Measurements from ENCODE around the gene RIMBP2. TPM values are rescaled to one million over a fixed set of nuclear protein-coding genes. Genes with fewer than 3 reads are reported as not detected.

The RIMBP2 gene
- polyA plus RNA-seq, 1 of the 3 experiments (the other 2 are of a cell fraction), result 0.90 TPM

DNA sequence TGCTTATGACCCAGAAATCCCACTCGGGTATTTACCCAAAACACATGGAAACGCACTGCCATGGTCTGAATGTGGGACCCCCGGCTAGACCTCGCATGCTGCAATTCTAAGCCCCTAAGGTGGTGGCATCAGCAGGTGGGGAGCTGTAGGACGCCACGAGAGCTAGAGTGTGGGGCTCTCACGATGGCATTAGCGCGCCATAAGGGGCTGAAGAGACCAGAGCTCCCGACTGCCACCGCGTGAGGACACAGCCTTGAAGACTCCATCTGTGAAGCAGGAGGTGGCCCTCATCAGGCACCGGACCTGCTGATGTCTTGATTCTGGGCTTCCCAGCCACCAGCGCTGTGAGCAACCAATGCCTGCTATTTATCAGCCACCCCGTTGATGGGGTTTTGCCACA is 40.3 kb downstream of the RIMBP2 start:
- CTCF ChIA-PET, result interaction anchor here (1.6 kb wide), 1 partner anchor 72 kb away, joined by 5 read pairs; no protein-coding TSS in a partner anchor
- Histone ChIP-seq H3K4me1 (ENCODE audit: control insufficient read depth in 1 of 2, insufficient read depth in 2 of 2, low read depth in 1 of 2, low read length in 1 of 2) (peaks cover 0 to 41% of the 10 kb centered on the region in 2 experiments; a peak in 2 of 4 replicates), H3K27ac (ENCODE audit: low read depth in 2 of 2, low read length in 1 of 2) (no peak overlapping the region), H3F3A (replicated peaks; ENCODE audit: insufficient read depth) (no peaks in the 10 kb centered on the region), H3K9ac (no peak overlapping the region), H3K27me3 (ENCODE audit: insufficient read depth) (no peaks in the 10 kb centered on the region), H3K79me2 (ENCODE audit: insufficient read depth) (no peaks in the 10 kb centered on the region), H2AFZ (ENCODE audit: low read depth) (no peak overlapping the region), H3K9me3 (no peaks in the 10 kb centered on the region), H3K4me2 (no peak overlapping the region), H4K20me1 (ENCODE audit: insufficient read depth) (no peaks in the 10 kb centered on the region), H3K4me3 (ENCODE audit: low read depth in 2 of 2, low read length in 1 of 2) (no peak overlapping the region), H3K9me2 (no peaks in the 10 kb centered on the region), H3K36me3 (replicated peaks in 1 of 2; ENCODE audit: control insufficient read depth in 1 of 2, insufficient read depth in 2 of 2, low read length in 1 of 2) (no peaks in the 10 kb centered on the region)
- POLR2A ChIA-PET, result no interaction called here
- no peak for DNase-seq
- 58% methylated on average over 13 of the region's 15 CpGs for WGBS (ENCODE audit: low lambda C conversion rate)
- TF ChIP-seq TAF1 (IDR thresholded peaks at IDR 0.05; ENCODE audit: borderline replicate concordance, low read depth, low read length) (no peak), GATA2 (CRISPR knock-in tag; IDR thresholded peaks at IDR 0.05) (no peak), SMC3 (IDR thresholded peaks at IDR 0.05; ENCODE audit: low read depth, low read length) (no peak), FOSL2 (IDR thresholded peaks at IDR 0.05; ENCODE audit: borderline replicate concordance, low read depth) (no peak), TEAD4 (IDR thresholded peaks at IDR 0.05; ENCODE audit: borderline replicate concordance, insufficient read depth) (no peak), MXI1 (IDR thresholded peaks at IDR 0.05; ENCODE audit: low read depth, low read length) (no peak), YY1 (IDR thresholded peaks at IDR 0.05; ENCODE audit: low read depth) (no peak), TCF12 (IDR thresholded peaks at IDR 0.05) (no peak), EP300 (IDR thresholded peaks at IDR 0.05; ENCODE audit: borderline replicate concordance in 1 of 2, low read depth in 1 of 2, low read length in 1 of 2) (no peak), EZH2phosphoT487 (IDR thresholded peaks at IDR 0.05; ENCODE audit: borderline replicate concordance, low read depth) (no peak), FOXJ3 (CRISPR knock-in tag; IDR thresholded peaks at IDR 0.05) (no peak), MEF2A (IDR thresholded peaks at IDR 0.05; ENCODE audit: borderline replicate concordance, low read depth) (no peak), POLR2AphosphoS5 (IDR thresholded peaks at IDR 0.05; ENCODE audit: low read depth, low read length) (no peak), SIN3A (IDR thresholded peaks at IDR 0.05; ENCODE audit: borderline replicate concordance, low read depth, low read length) (no peak), CHD2 (IDR thresholded peaks at IDR 0.05; ENCODE audit: low read length, partially characterized antibody) (no peak), FOXM1 (IDR thresholded peaks at IDR 0.05; ENCODE audit: low read depth) (no peak), NFIC (IDR thresholded peaks at IDR 0.05; ENCODE audit: borderline replicate concordance) (no peak), NRF1 (IDR thresholded peaks at IDR 0.05; ENCODE audit: low read depth, low read length) (no peak)
- TF ChIP-seq, protein P1, sequence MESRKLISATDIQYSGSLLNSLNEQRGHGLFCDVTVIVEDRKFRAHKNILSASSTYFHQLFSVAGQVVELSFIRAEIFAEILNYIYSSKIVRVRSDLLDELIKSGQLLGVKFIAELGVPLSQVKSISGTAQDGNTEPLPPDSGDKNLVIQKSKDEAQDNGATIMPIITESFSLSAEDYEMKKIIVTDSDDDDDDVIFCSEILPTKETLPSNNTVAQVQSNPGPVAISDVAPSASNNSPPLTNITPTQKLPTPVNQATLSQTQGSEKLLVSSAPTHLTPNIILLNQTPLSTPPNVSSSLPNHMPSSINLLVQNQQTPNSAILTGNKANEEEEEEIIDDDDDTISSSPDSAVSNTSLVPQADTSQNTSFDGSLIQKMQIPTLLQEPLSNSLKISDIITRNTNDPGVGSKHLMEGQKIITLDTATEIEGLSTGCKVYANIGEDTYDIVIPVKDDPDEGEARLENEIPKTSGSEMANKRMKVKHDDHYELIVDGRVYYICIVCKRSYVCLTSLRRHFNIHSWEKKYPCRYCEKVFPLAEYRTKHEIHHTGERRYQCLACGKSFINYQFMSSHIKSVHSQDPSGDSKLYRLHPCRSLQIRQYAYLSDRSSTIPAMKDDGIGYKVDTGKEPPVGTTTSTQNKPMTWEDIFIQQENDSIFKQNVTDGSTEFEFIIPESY (IDR thresholded peaks at IDR 0.05; ENCODE audit: borderline replicate concordance, low read depth), result no peak
- TF ChIP-seq, protein P2, sequence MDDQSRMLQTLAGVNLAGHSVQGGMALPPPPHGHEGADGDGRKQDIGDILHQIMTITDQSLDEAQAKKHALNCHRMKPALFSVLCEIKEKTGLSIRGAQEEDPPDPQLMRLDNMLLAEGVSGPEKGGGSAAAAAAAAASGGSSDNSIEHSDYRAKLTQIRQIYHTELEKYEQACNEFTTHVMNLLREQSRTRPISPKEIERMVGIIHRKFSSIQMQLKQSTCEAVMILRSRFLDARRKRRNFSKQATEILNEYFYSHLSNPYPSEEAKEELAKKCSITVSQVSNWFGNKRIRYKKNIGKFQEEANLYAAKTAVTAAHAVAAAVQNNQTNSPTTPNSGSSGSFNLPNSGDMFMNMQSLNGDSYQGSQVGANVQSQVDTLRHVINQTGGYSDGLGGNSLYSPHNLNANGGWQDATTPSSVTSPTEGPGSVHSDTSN (IDR thresholded peaks at IDR 0.05), result no peak

Measured in SK-N-SH (cell line).